K562 (cell line): ENCODE measurements around the gene INCA1. TPM values are rescaled to one million over a fixed set of nuclear protein-coding genes. Genes with fewer than 3 reads are reported as not detected.
A peak's percentile ranks its signal among the peaks of the same experiment; 100 is the strongest.

Source experiments
- ARID3B ChIP-seq: fragments of 250-450 bp; sonication (Bioruptor Pico); IDR thresholded peaks from 2 replicates; pipeline ENCODE4 v1.4.0; 2020; ENCODE audit warnings: borderline replicate concordance
- CHD7 ChIP-seq: fragments of 200-600 bp; sonication (generic); IDR thresholded peaks from one replicate; pipeline ENCODE4 v1.6.1; 2012; ENCODE audit warnings: mild to moderate bottlenecking, low read depth, low read length, inconsistent platforms
- ILF3 ChIP-seq: fragments of 450-650 bp; IDR thresholded peaks from 2 replicates; pipeline ENCODE4 v1.6.1; 2018; ENCODE audit warnings: antibody characterized with exemption, mild to moderate bottlenecking, moderate library complexity, borderline replicate concordance
- KLF1 ChIP-seq: fragments of 450-650 bp; IDR thresholded peaks from 2 replicates; pipeline ENCODE4 v1.6.1; 2016; ENCODE audit warnings: missing genetic modification characterization, missing compliant biosample characterization
- NFRKB ChIP-seq: fragments of 450-650 bp; IDR thresholded peaks from 2 replicates; pipeline ENCODE4 v1.6.1; 2016; ENCODE audit warnings: low read depth
- SP1 ChIP-seq: sonication (generic); formaldehyde crosslinking; IDR thresholded peaks from 2 replicates; pipeline ENCODE4 v1.8.1; 2022; ENCODE audit warnings: mild to moderate bottlenecking, missing genetic modification reagents
- ZBTB17 ChIP-seq: fragments of 450-650 bp; formaldehyde crosslinking; IDR thresholded peaks from 2 replicates; pipeline ENCODE4 v1.4.0; 2020; ENCODE audit warnings: mild to moderate bottlenecking
- ZBTB34 ChIP-seq: fragments of 250-450 bp; sonication (Bioruptor Pico); IDR thresholded peaks from 2 replicates; pipeline ENCODE4 v1.8.0; 2021; ENCODE audit warnings: mild to moderate bottlenecking, moderate library complexity
- ZKSCAN3 ChIP-seq: fragments of 250-450 bp; sonication (Bioruptor Pico); IDR thresholded peaks from 2 replicates; pipeline ENCODE4 v1.4.0; 2020
- ZNF384 ChIP-seq: IDR thresholded peaks from 2 replicates; pipeline ENCODE4 v1.6.1; 2012; ENCODE audit warnings: low read depth, low read length, improper control_type of control experiment
- ZNF707 ChIP-seq: fragments of 250-450 bp; sonication (Bioruptor Pico); conservative IDR thresholded peaks from 2 replicates; pipeline ENCODE4 v1.8.0; 2022; ENCODE audit warnings: inconsistent platforms, mild to moderate bottlenecking, moderate library complexity
- ZNF77 ChIP-seq: fragments of 250-450 bp; sonication (Bioruptor Pico); IDR thresholded peaks from 2 replicates; pipeline ENCODE4 v1.5.0; 2020
- ZNF778 ChIP-seq: fragments of 450-650 bp; formaldehyde crosslinking; IDR thresholded peaks from 2 replicates; pipeline ENCODE4 v1.4.0; 2020; ENCODE audit warnings: mild to moderate bottlenecking, moderate library complexity
- polyA plus RNA-seq, 8 experiments: library from polyadenylated mRNA; depleted of rRNA in 4 of 8; stranded (reverse) in 5 of 8; unstranded in 3 of 8; fragments of >200 nt; fragmentation: Nextera tagmentation in 2 of 8; fragmentation: Illumina TruSeq in 1 of 8; extraction: Ambion mirVana in 2 of 8; extraction: Trizol in 1 of 8; gene quantifications; 2 replicates each; pipeline versions ENCODE4 v1.2.1 to v1.2.3, GENCODE V29; 2011 to 2014; ENCODE audit warnings: inconsistent platforms in 1 of 8, missing spikeins in 1 of 8
- total RNA-seq, 7 experiments: library from RNA; depleted of rRNA in 6 of 7; stranded (reverse); fragments of >200 nt in 6 of 7; fragmentation: Illumina TruSeq in 2 of 7; extraction: Trizol in 2 of 7; gene quantifications; 2 replicates each; pipeline versions ENCODE4 v1.2.1 to v1.2.3, GENCODE V29; 2011 to 2021; ENCODE audit warnings: low replicate concordance in 1 of 7

The INCA1 gene
- total and polyA plus RNA-seq, 9 of the 15 experiments (the other 6 are each of a cell fraction or from before 2014, with no cell fraction given) = 0.08 to 0.50 (median 0.13) TPM; not detected in 4

- TF ChIP-seq ZBTB34 (CRISPR knock-in tag) (no peak), NFRKB (no peak), ZNF707 (CRISPR knock-in tag) (no peak), ZNF778 (CRISPR knock-in tag) (no peak), ZNF384 (peak; percentile 38), ZNF77 (CRISPR knock-in tag) (no peak), CHD7 (no peak), ILF3 (no peak), ARID3B (CRISPR knock-in tag) (no peak), ZBTB17 (CRISPR knock-in tag) (no peak), ZKSCAN3 (CRISPR knock-in tag) (no peak), KLF1 (tag) (no peak), SP1 (CRISPR knock-in tag) (no peak)
Observed at GRCh38 chr17:5042157-5043022, 45.1 kb upstream of the INCA1 start (continued).
